Vagina (tissue), 2 donors: ENCODE measurements around the gene EXOC2. TPM values are rescaled to one million over a fixed set of nuclear protein-coding genes. Genes with fewer than 3 reads are reported as not detected.

ENCODE experiments used
- DNase-seq, 2 donors: peaks; one replicate each; pipeline ENCODE4 v3.0.0-alpha.2; 2017; ENCODE audit errors: extremely low spot score in 2 of 2
- H3K27ac ChIP-seq: fragments of 200-600 bp; sonication (generic); one replicate; pipeline ENCODE4 v1.5.1; 2019
- H3K27me3 ChIP-seq: fragments of 200-600 bp; sonication (generic); one replicate; pipeline ENCODE4 v1.5.1; 2019
- H3K36me3 ChIP-seq, 2 donors: fragments of 200-600 bp; sonication (generic); one replicate each; pipeline ENCODE4 v1.5.1; 2017 to 2019
- H3K4me1 ChIP-seq: fragments of 200-600 bp; sonication (generic); one replicate; pipeline ENCODE4 v1.5.1; 2019
- H3K4me3 ChIP-seq, 2 donors: fragments of 200-600 bp; sonication (generic); 1 replicate in 1 of 2; 2 replicates in 1 of 2; pipeline ENCODE4 v1.5.1; 2016 to 2019
- H3K9me3 ChIP-seq: fragments of 200-600 bp; sonication (generic); one replicate; pipeline ENCODE4 v1.5.1; 2019
- POLR2A ChIP-seq, 2 donors: fragments of 450-650 bp; IDR thresholded peaks; one replicate each; pipeline ENCODE4 v1.6.1; 2017; ENCODE audit warnings: antibody characterized with exemption in 2 of 2, mild to moderate bottlenecking in 2 of 2, moderate library complexity in 2 of 2
- POLR2AphosphoS5 ChIP-seq, 2 donors: sonication (generic); formaldehyde crosslinking; IDR thresholded peaks; one replicate each; pipeline ENCODE4 v1.9.0; 2017; ENCODE audit warnings: antibody characterized with exemption in 2 of 2, mild to moderate bottlenecking in 2 of 2, low read depth in 1 of 2; ENCODE audit not compliant: insufficient read depth in 1 of 2
- intact Hi-C: fragments of 100-400 bp; cut with DNase I; formaldehyde crosslinking; loops from one replicate; pipeline ENCODE4 v1.15.1; 2023
- total RNA-seq: library from RNA; depleted of rRNA; stranded (reverse); fragments of >200 nt; gene quantifications from one replicate; pipeline ENCODE4 v1.2.3, GENCODE V29; 2016
- TF ChIP-seq, protein P1 (sequence below), 3 experiments: fragments of 450-650 bp in 2 of 3; fragments of 200-600 bp in 1 of 3; sonication (generic) in 1 of 3; IDR thresholded peaks; one replicate each; pipeline ENCODE4 v1.5.1; 2017 to 2019; ENCODE audit warnings: antibody characterized with exemption in 3 of 3, mild to moderate bottlenecking in 2 of 3, moderate library complexity in 2 of 3

EXOC2 gene
- total RNA-seq, 1 donor from 2014 or later: 23.6 TPM

DNA sequence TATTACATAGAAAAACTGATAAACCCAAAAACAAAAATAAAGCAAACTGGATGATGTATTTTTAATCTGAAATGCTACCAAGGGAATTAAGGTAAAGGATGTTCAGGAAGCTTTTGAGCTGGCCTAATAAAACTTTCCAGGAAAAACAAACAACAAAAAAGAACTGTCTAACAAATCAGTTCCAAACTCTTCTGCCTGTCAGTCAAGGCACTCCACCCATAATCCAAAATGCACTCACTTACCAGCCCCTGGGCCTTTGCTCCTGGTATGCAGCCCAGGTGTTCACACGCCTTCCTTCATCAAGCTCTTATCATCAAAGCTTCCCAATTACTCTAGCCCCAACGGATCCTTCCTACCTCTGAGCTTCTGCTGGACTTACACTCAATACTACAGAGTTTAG is 3.7 kb downstream of the EXOC2 start:
- Histone ChIP-seq H3K4me1 (peaks cover 27% of the 10 kb centered on the region), H3K9me3 (no peaks in the 10 kb centered on the region), H3K27ac (no peak overlapping the region), H3K36me3 (no peaks in the 10 kb centered on the region), H3K4me3 (no peak overlapping the region), H3K27me3 (no peaks in the 10 kb centered on the region)
- no peak for DNase-seq
- TF ChIP-seq POLR2AphosphoS5 (IDR thresholded peaks at IDR 0.05; ENCODE audit: insufficient read depth in 1 of 2, low read depth in 1 of 2) (no peak), POLR2A (IDR thresholded peaks at IDR 0.05) (no peak)
- TF ChIP-seq, protein P1, sequence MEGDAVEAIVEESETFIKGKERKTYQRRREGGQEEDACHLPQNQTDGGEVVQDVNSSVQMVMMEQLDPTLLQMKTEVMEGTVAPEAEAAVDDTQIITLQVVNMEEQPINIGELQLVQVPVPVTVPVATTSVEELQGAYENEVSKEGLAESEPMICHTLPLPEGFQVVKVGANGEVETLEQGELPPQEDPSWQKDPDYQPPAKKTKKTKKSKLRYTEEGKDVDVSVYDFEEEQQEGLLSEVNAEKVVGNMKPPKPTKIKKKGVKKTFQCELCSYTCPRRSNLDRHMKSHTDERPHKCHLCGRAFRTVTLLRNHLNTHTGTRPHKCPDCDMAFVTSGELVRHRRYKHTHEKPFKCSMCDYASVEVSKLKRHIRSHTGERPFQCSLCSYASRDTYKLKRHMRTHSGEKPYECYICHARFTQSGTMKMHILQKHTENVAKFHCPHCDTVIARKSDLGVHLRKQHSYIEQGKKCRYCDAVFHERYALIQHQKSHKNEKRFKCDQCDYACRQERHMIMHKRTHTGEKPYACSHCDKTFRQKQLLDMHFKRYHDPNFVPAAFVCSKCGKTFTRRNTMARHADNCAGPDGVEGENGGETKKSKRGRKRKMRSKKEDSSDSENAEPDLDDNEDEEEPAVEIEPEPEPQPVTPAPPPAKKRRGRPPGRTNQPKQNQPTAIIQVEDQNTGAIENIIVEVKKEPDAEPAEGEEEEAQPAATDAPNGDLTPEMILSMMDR (IDR thresholded peaks at IDR 0.05): no peak
- intact Hi-C loops: no loop called here

DNA sequence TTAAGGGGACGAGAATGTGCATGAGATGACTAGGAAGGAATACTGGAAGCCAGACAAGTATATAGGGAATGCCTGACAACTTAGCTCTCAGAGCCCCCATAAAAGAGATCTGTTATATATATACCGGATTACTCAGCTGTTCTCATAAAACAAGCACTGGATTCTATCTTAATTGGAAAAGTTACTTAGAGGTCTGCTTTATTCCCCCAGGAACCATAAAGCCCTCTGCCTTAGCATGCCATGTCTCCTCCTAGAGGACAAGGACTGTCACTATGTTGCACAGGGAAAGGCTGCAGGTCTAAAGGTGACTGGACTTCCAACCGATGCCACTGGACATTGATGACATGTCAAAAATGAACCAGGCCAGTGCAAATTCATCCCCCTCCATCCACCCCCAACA is 6.4 kb downstream of the EXOC2 start:
- no peaks in the 10 kb centered on the region for H3K36me3 ChIP-seq
- intact Hi-C loops: no loop called here
- DNase-seq: no peak

DNA sequence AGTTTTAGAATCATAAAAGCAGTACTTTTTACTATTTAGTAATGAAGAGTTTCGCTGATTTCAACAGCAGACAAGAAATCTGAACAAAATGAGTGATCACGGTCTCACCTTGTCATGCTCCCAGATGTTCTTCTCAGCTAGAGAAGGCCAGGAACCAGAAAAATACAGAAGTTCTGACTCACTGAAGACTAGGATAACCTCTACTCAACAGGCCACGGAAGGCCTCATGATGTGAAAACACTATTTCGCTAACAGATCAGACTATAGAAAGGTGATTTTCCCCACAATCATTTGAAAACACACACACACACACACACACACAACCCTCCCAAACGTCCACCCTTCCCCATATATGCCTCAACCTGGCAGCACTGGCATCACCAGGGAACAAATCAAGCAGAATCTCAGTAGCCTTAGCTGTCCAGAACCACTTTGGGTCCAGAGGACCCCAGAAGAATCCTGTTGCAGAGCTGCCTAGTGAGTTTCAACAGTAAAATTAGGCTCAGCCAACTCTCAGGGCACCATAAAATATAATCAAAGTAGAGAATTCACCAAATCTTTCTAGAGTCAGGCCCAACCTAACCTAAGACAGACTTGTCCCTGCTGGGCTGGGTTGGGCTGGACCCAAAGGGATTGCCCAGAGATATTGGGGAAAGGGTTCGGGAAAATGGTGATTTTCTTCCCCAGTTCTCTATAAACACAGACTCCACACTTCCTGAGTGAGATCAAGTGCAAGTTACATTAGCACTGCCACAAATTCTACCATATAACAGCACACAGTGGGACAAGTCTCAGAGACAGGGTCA is 7.9 kb downstream of the EXOC2 start:
- TF ChIP-seq POLR2A (IDR thresholded peaks at IDR 0.05): no peak
- TF ChIP-seq, protein P1 (IDR thresholded peaks at IDR 0.05): no peak
- no peak for TF ChIP-seq POLR2AphosphoS5 (IDR thresholded peaks at IDR 0.05; ENCODE audit: insufficient read depth in 1 of 2, low read depth in 1 of 2)
- Histone ChIP-seq H3K27ac (no peak overlapping the region), H3K4me1 (peaks cover 22% of the 10 kb centered on the region)

More for the DNA sequence above, 6.4 kb downstream of the EXOC2 start:
- no peaks in the 10 kb centered on the region for H3K27me3 ChIP-seq
- H3K4me3 ChIP-seq: no peak overlapping the region
- H3K9me3 ChIP-seq: no peaks in the 10 kb centered on the region
- TF ChIP-seq POLR2AphosphoS5 (IDR thresholded peaks at IDR 0.05; ENCODE audit: insufficient read depth in 1 of 2, low read depth in 1 of 2): no peak
- TF ChIP-seq, protein P1 (IDR thresholded peaks at IDR 0.05): no peak
- no peak for TF ChIP-seq POLR2A (IDR thresholded peaks at IDR 0.05)
- H3K27ac ChIP-seq: no peak overlapping the region
- H3K4me1 ChIP-seq: peaks cover 23% of the 10 kb centered on the region

DNA sequence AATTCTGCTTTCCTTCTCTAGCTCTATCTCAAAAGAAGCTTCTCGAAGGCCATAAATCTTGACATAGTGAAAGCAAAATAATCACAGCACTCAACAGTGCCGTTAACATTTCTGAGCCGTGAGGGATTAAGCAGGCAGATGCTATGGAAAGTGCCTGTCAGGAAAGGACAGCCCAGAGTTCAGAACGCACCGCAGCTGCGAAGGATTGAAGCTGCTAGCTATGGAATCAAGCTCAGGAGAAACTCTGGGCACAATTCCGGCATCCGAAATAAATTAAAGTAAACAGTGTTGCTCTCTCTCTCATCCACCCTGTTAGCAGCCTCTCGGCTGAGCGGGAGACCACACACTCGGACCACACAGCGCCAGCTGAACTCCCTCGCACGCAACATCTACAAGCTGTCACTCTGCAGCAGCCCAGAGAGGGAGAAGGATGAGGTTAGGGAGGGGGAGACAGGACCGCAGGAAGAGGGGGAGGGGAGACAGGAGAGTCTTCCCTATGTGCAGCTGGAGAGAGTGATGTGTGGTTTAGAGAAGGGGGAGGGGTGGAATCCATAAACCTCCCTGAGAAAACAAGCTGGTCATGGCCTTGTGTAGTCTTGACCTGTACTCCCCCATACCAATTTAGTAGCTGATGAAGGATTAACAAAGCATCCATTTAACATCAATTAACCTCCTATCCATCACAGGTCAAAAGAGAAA is 9.0 kb downstream of the EXOC2 start:
- Histone ChIP-seq H3K4me1 (peaks cover 24% of the 10 kb centered on the region), H3K36me3 (no peaks in the 10 kb centered on the region), H3K4me3 (peak overlapping the region; percentile 9 to 26), H3K9me3 (no peaks in the 10 kb centered on the region), H3K27me3 (no peaks in the 10 kb centered on the region), H3K27ac (peak overlapping the region; percentile 40)
- DNase-seq: no peak
- intact Hi-C loops: no loop called here
- no peak for TF ChIP-seq POLR2A (IDR thresholded peaks at IDR 0.05)
- TF ChIP-seq, protein P1 (IDR thresholded peaks at IDR 0.05): no peak
- TF ChIP-seq POLR2AphosphoS5 (IDR thresholded peaks at IDR 0.05; ENCODE audit: insufficient read depth in 1 of 2, low read depth in 1 of 2): no peak

More for the DNA sequence above, 7.9 kb downstream of the EXOC2 start:
- DNase-seq: no peak
- intact Hi-C loops: no loop called here
- no peaks in the 10 kb centered on the region for H3K9me3 ChIP-seq
- H3K27me3 ChIP-seq: no peaks in the 10 kb centered on the region
- no peaks in the 10 kb centered on the region for H3K36me3 ChIP-seq
- H3K4me3 ChIP-seq: no peak overlapping the region
